Activated T-cell treated with anti-CD3 and anti-CD28 coated beads, Interleukin-2, amount 50 U/mL, for 72 hours (primary cell): ENCODE measurements around the gene DIRAS1. TPM values are rescaled to one million over a fixed set of nuclear protein-coding genes. Genes with fewer than 3 reads are reported as not detected.
A peak's percentile ranks its signal among the peaks of the same experiment; 100 is the strongest.
"Not testable (repeated sequence)": the region's sequence is repeated elsewhere in the genome, so short reads cannot be mapped to it uniquely, and the experiment has no call there.

ENCODE experiments used
- ATAC-seq, 2 donors: fragments of 150-1000 bp; cut with Tn5 transposase; replicated peaks in 1 of 2; 2 replicates each; pipeline ENCODE4 v1.10.0; 2021; ENCODE audit warnings: moderate library complexity in 2 of 2, mild to moderate bottlenecking in 1 of 2
- DNase-seq, 2 donors: peaks; one replicate each; pipeline ENCODE4 v3.0.0; 2021 to 2022; ENCODE audit warnings: mixed read lengths in 1 of 2
- H3K27ac Mint-ChIP-seq: one replicate; pipeline ENCODE4 v1.8.0; 2022; ENCODE audit warnings: mild to moderate bottlenecking, moderate library complexity, mixed read lengths
- H3K27me3 Mint-ChIP-seq: one replicate; pipeline ENCODE4 v1.8.0; 2022; ENCODE audit warnings: low read depth, mixed read lengths
- H3K36me3 Mint-ChIP-seq, 2 donors: one replicate each; pipeline ENCODE4 v1.8.0; 2022; ENCODE audit warnings: mixed read lengths in 2 of 2, mild to moderate bottlenecking in 1 of 2; ENCODE audit not compliant: insufficient read depth in 2 of 2
- H3K4me1 Mint-ChIP-seq: one replicate; pipeline ENCODE4 v1.8.0; 2022; ENCODE audit warnings: low read depth, mixed read lengths
- H3K4me3 Mint-ChIP-seq, 2 donors: one replicate each; pipeline ENCODE4 v1.8.0; 2022; ENCODE audit warnings: mild to moderate bottlenecking in 2 of 2, mixed read lengths in 2 of 2, moderate library complexity in 2 of 2
- H3K9me3 Mint-ChIP-seq, 2 donors: one replicate each; pipeline ENCODE4 v1.8.0; 2022; ENCODE audit warnings: mixed read lengths in 2 of 2
- total RNA-seq, 2 donors: library from RNA; stranded (reverse); gene quantifications; one replicate each; pipeline ENCODE4 v1.2.3, GENCODE V29; 2022

Gene DIRAS1
- total RNA-seq, 2 donors from 2014 or later = 0.32 to 0.55 TPM

DNA sequence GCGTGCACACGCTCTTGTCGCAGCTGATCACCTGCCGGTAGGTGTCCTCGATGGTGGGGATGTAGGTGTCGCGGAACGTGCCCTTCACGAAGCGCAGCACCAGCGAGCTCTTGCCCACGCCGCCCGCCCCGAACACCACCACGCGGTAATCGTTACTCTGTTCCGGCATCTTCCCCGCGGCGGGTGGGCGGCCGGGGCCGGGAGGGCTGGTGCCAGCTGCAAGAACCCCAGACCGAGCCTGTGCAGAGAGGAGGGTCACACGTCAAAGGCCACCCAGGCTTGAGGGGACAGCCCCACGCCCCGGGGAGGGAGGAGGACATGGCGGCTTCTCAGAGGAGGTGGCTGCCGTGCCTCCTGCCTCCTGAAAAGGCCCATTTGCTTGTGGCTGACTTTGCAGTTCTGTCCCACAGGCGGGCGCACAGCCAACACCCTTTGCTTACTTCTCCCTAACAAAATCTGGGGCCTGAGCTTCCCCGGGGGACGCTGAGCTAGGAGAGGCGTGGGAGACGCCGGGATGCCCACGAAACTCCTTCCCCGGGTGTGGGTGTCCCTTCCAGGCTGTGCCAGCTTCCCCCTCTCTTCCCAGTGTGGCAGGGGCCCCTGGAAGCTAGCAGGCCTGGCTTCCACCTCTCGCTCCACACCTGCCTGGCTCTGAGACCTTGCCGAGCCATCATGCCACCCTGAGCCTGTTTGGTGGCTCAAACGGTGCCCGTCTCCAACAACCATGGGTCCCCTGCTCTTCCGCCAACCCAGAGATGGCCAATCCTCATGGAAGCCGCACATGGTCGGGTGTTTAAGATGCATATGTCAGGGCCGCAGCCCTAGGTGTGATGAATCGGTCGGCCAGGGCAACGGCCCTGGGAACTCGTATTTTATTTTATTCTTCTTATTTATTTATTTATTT is 3.3 kb downstream of the DIRAS1 start:
- Mint-ChIP-seq H3K9me3 (peaks cover 5 to 6% of the 10 kb centered on the region in 2 donors), H3K27me3 (peaks cover 6% of the 10 kb centered on the region), H3K4me1 (peaks cover 4% of the 10 kb centered on the region), H3K4me3 (no peak overlapping the region), H3K36me3 (peaks cover 2 to 7% of the 10 kb centered on the region in 2 donors), H3K27ac (no peak overlapping the region)
- no peak for ATAC-seq
- DNase-seq = no peak

DNA sequence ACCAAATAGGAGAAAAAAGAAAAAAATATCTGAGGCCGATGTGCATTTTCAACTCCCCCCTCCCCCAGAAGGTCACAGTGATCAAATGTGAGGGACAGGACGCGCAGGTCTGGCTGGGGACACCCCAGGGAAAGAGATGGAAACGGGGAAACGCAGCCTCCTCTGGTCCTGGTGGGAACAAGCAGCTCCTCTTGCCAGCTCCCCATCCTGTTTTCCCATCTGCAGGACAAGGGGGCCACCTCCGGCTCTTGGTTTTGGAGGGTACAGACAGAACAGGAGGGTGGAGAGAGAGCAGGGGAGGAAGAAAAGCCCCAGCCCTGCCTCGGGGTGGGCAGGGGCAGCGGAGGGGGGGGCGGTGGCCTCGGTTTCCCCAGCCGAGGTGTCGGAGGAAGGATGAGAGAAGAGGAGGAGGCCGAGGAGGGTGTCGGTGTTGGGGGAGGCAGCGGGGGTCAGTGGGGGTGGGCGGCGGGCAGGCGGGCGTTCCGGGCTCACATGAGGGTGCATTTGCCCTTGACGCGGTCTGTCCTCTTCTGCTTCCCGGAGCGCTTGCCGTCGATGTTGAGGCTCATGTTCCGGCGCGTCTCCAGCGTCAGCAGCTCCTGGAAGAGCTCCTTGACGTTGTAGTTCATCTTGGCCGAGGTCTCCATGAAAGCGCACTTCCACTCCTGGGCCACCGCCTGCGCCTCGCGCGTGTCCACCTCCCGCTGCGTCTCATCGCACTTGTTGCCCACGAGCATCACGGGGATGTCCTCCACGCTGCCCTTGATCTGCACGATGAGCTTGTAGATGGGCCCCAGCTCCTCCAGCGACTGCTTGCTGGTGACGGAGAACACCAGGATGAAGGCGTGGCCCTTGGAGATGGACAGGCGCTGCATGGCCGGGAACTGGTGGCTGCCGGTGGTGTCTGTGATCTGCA is 4.2 kb downstream of the DIRAS1 start:
- H3K27ac Mint-ChIP-seq = no peak overlapping the region
- peaks cover 6% of the 10 kb centered on the region for H3K27me3 Mint-ChIP-seq
- H3K9me3 Mint-ChIP-seq = peaks cover 5 to 6% of the 10 kb centered on the region in 2 donors
- H3K4me1 Mint-ChIP-seq = peaks cover 5% of the 10 kb centered on the region
- no peak overlapping the region for H3K4me3 Mint-ChIP-seq
- DNase-seq (no peak), ATAC-seq (no peak)
- H3K36me3 Mint-ChIP-seq = peaks cover 2 to 7% of the 10 kb centered on the region in 2 donors

DNA sequence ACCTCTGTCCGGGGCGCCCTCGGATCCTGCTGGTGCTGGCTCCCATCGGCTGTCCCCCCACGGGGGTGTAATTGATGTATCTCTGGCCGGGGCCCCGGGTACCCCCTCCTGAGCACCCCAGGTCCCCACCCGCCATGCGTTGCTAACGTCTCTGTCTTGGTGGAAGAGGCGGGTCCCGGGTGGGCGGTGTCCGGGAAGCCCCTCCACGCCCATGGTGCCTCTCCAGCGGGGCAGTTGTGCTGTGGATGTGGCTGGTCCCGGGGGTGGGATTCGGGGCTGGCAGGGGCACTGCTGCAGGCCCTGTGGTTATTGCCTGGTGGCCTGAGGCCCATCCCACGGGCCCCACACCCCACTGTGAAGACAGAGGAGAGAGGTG is 4.9 kb downstream of the DIRAS1 start:
- Mint-ChIP-seq H3K27me3 (peaks cover 6% of the 10 kb centered on the region), H3K9me3 (peaks cover 5 to 6% of the 10 kb centered on the region in 2 donors), H3K4me3 (no peak overlapping the region), H3K4me1 (peaks cover 8% of the 10 kb centered on the region), H3K36me3 (peaks cover 2 to 7% of the 10 kb centered on the region in 2 donors), H3K27ac (no peak overlapping the region)
- ATAC-seq = no peak
- DNase-seq = no peak

DNA sequence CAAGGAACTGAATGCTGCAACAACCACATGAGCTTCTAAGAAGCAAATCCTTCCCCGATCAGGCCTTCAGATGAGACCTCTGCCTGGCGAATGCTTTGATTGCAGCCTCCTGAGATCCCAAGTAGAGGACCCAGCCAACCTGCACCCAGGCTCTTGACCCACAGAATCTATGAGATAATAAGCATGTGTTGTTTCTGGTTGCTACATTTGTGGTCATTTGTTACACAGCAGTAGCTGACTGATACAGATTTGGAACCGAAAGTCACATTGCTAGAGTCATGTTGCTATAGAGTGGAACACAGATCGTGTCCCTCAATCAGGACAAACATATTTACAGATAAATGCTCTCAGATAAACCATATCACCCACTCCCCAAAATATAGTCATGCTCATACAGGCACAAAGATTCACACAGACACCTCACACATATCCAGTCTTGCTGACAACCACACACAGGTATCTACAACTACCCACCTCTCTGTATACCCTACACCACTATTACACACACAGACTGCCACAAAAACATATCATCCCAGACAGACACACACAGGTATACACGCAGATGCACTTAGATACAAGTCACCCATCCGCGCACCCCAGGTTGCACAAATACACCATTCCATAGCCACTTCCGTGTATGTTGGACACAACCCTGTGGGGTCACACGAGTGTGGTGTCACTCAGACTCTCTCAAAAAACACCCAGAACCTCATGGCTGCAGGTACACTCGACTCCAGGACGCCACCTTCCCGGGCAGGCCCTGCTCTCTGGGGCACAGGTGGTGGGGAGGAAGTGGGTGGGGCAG is 5.5 kb downstream of the DIRAS1 start:
- DNase-seq = no peak
- H3K27ac Mint-ChIP-seq = no peak overlapping the region
- peaks cover 2 to 7% of the 10 kb centered on the region in 2 donors for H3K36me3 Mint-ChIP-seq
- H3K4me1 Mint-ChIP-seq = peaks cover 12% of the 10 kb centered on the region
- peaks cover 5 to 6% of the 10 kb centered on the region in 2 donors for H3K9me3 Mint-ChIP-seq
- ATAC-seq = no peak
- no peak overlapping the region for H3K4me3 Mint-ChIP-seq
- peaks cover 6% of the 10 kb centered on the region for H3K27me3 Mint-ChIP-seq

DNA sequence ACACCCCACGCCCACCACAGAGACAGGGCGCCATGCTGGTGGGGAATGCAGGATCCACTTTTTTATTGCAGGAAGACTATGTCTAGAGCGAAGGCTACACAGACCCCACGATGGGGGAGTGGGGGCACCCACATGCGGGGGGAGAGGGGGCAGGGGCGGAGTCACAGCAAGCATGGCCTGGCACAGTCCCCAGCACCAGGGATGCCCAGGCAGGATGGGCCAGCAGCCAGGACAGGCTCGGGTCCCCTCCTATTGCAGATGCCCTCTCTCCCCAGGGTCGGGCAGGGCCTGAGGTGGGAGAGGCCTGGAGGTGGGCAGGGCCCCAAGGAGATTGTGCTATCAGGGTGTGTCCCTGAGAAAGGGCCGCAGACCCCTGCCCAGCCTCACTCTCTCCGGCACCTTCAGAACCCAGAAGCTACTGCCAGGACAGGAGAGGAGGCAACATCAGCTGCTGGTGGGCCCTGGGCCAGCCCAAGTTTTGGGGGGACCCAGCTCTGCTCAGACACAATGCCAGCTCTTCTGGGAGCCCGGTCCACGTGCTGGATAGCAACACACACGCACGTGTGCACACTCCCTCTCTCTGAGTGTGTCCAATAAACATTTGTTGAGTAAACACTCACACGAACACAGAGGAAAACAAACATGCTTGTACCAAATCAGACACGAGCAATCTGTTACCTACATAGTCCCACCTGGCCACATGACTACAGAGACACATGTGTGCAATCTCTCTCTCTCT is 6.5 kb downstream of the DIRAS1 start:
- Mint-ChIP-seq H3K4me1 (peaks cover 10% of the 10 kb centered on the region), H3K27me3 (peaks cover 3% of the 10 kb centered on the region), H3K27ac (no peak overlapping the region), H3K4me3 (no peak overlapping the region), H3K36me3 (peaks cover 2 to 7% of the 10 kb centered on the region in 2 donors), H3K9me3 (peaks cover 5 to 6% of the 10 kb centered on the region in 2 donors)
- no peak for ATAC-seq
- no peak for DNase-seq

DNA sequence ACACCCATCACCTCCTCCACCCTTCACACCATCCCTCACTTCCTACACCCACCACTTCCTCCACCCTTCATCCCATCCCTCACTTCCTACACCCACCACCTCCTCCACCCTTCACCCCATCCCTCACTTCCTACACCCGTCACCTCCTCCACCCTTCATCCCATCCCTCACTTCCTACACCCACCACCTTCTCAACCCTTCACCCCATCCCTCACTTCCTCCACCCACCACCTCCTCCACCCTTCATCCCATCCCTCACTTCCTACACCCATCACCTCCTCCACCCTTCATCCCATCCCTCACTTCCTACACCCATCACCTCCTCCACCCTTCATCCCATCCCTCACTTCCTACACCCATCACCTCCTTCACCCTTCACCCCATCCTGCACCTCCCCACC is 7.1 kb downstream of the DIRAS1 start:
- not testable (repeated sequence) for DNase-seq, ATAC-seq, H3K4me3 Mint-ChIP-seq, H3K9me3 Mint-ChIP-seq, H3K4me1 Mint-ChIP-seq, H3K27ac Mint-ChIP-seq, H3K36me3 Mint-ChIP-seq, H3K27me3 Mint-ChIP-seq

DNA sequence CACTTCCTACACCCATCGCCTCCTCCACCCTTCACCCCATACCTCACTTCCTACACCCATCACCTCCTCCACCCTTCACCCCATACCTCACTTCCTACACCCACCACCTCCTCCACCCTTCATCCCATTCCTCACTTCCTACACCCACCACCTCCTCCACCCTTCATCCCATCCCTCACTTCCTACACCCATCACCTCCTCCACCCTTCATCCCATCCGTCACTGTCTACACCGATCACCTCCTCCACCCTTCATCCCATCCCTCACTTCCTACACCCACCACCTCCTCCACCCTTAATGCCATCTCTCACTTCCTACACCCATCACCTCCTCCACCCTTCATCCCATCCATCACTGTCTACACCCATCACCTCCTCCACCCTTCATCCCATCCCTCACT is 8.0 kb downstream of the DIRAS1 start:
- not testable (repeated sequence) for H3K4me1 Mint-ChIP-seq, ATAC-seq, DNase-seq, H3K27me3 Mint-ChIP-seq, H3K4me3 Mint-ChIP-seq, H3K9me3 Mint-ChIP-seq, H3K36me3 Mint-ChIP-seq, H3K27ac Mint-ChIP-seq

DNA sequence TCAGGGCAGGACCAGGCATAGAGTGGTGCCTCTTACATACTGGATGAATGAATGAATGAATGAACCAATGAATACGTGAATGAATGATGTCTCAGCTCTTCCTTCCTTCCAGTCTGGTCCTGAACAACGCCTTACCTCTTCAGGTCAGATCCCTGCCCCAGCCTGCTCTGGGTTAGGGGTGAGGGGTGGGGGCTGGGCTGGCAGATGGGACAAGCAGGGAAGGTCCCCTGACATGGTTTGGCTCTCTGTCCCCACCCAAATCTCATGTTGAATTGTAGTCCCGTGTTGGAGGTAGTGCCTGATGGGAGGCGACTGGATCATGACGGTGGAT is 9.3 kb downstream of the DIRAS1 start:
- H3K27ac Mint-ChIP-seq = no peak overlapping the region
- peaks cover 2 to 7% of the 10 kb centered on the region in 2 donors for H3K36me3 Mint-ChIP-seq
- H3K4me1 Mint-ChIP-seq = peaks cover 9% of the 10 kb centered on the region
- DNase-seq (no peak), ATAC-seq (no peak)
- H3K27me3 Mint-ChIP-seq = no peaks in the 10 kb centered on the region
- peaks cover 5 to 6% of the 10 kb centered on the region in 2 donors for H3K9me3 Mint-ChIP-seq
- no peak overlapping the region for H3K4me3 Mint-ChIP-seq

DNA sequence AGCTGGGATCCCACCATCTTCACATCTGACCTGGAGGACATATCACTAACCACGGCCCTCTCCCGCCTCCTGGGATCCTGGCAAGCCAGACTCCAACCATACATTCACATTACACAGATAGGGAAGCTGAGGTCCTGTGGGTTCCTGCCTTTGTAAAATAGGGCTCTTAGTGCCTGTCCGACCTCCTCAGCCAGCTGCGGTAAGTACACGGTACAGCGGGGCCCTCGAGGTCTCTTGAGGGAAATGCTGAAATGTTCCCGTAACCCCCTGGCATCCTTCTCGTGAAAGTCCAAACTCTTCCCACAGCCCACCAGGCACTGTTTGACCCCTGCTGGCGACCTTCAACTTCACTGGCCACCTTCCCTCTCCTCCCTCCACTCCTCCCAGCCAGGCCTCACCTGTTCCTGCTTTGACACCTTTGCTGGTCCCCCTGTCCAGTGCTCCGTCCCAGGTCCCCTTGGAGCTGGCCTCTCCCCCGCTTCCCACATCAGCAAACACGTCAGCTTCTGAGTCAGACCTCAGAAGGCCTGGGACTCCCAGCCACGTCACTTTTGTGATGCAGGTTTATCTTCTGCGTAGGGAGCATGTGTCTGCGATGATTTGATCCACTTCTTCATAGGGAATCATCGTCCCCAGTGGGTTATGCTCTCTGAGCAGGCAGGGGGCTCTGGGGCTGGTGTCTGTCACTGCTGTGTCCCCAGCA is 9.8 kb downstream of the DIRAS1 start:
- Mint-ChIP-seq H3K27me3 (no peaks in the 10 kb centered on the region), H3K27ac (no peak overlapping the region), H3K9me3 (peaks cover 5 to 6% of the 10 kb centered on the region in 2 donors), H3K4me3 (no peak overlapping the region), H3K4me1 (peaks cover 9% of the 10 kb centered on the region), H3K36me3 (peaks cover 2 to 7% of the 10 kb centered on the region in 2 donors)
- DNase-seq = no peak
- ATAC-seq = no peak

DNA sequence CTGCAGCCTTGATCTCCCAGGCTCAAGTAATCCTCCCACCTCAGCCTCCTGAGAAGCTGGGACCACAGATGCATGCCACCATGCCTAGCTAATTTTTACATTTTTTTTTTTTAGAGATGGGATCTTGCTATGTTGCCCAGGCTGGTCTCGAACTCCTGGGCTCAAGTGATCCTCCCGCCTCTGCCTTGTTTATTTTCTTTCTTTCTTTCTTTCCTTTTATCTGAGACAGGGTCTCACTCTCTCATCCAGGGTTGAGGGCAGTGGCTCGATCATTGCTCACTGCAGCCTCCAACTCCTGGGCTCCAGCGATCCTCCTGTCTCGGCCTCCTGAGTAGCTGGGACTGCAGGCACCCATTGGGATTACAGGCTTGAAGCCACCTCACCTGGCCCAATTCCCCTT is 14.9 kb downstream of the DIRAS1 start:
- no peaks in the 10 kb centered on the region for H3K9me3 Mint-ChIP-seq
- DNase-seq (no peak), ATAC-seq (no peak)
- H3K27me3 Mint-ChIP-seq = no peaks in the 10 kb centered on the region
- H3K4me1 Mint-ChIP-seq = peaks cover 5% of the 10 kb centered on the region
- H3K36me3 Mint-ChIP-seq = no peaks in the 10 kb centered on the region
- H3K4me3 Mint-ChIP-seq = no peak overlapping the region
- H3K27ac Mint-ChIP-seq = no peak overlapping the region

DNA sequence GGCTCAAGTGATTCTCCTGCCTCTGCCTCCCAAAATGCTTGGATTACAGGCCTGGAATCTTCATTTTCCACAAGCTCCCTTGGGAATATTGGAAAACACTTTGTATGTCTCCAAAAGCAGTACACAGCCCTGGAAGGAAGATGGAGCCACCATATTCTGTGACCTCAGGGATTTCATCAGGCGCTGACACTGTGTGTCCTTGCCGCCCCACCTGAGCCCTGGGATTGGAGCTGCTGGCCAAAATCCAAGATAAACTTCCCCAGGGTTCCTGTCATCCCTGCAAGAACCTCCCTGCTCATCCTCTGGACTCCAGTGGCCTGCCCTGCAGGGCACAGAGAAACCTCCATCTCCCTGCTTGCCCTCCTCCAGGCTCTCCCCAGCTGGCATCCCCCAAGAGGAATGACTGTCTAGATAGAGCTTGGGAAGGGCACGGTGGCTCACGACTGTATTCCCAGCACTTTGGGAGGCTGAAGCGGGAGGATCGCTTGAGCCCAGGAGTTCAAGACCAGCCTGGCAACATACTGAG is 17.4 kb downstream of the DIRAS1 start:
- Mint-ChIP-seq H3K27ac (no peak overlapping the region), H3K36me3 (no peaks in the 10 kb centered on the region), H3K4me1 (peaks cover 10% of the 10 kb centered on the region), H3K27me3 (no peaks in the 10 kb centered on the region), H3K9me3 (no peaks in the 10 kb centered on the region), H3K4me3 (no peak overlapping the region)
- no peak for DNase-seq
- no peak for ATAC-seq

DNA sequence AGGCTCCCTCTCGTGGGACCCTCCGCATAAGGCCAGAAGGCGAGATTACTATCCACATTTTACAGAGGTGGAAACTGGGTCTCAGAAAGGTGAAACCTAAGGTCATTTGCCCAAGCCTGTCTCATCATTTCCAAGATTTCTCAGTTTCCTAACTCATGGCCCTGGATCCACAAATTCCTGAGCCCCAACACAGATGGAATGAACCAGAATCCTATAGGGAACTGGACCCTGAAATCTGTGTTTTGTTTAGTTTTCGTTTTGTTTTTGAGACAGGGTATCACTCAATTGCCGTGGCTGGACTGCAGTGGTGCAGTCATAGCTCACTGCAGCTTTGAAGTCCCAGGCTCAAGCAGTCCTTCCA is 18.1 kb downstream of the DIRAS1 start:
- H3K27me3 Mint-ChIP-seq = no peaks in the 10 kb centered on the region
- H3K36me3 Mint-ChIP-seq = no peaks in the 10 kb centered on the region
- ATAC-seq = no peak
- peak overlapping the region; percentile 59 to 60 for H3K4me3 Mint-ChIP-seq
- H3K9me3 Mint-ChIP-seq = no peaks in the 10 kb centered on the region
- H3K27ac Mint-ChIP-seq = no peak overlapping the region
- H3K4me1 Mint-ChIP-seq = peaks cover 15% of the 10 kb centered on the region
- no peak for DNase-seq
